HG03095 (cell line): ENCODE results near the gene ARHGAP29.
A peak's percentile ranks its signal among the peaks of the same experiment; 100 is the strongest.

Source experiments
- ATAC-seq: cut with Tn5 transposase; IDR thresholded peaks from one replicate; pipeline ENCODE4 v1.9.1; 2021; ENCODE audit warnings: moderate library complexity; ENCODE audit not compliant: unreplicated experiment

The ARHGAP29 gene

GRCh38 chr1:94237291-94238226 is at the start of gene ARHGAP29:
Gene ARHGAP29 (minus strand): TSS chr1:94237584. CDS start chr1:94231611, 5,973 bp downstream.
- peak; percentile 92 for ATAC-seq

GRCh38 chr1:94286864-94287437 is 49.6 kb upstream of the ARHGAP29 start:
- no peak for ATAC-seq

GRCh38 chr1:94285031-94285654 is 47.8 kb upstream of the ARHGAP29 start:
- no peak for ATAC-seq

GRCh38 chr1:94284476-94284875 is 47.1 kb upstream of the ARHGAP29 start:
- peak; percentile 86 for ATAC-seq

- no peak for ATAC-seq
These were observed 46.1 kb upstream of the ARHGAP29 start for GRCh38 chr1:94283462-94283861.

- no peak for ATAC-seq
These were observed 44.8 kb upstream of the ARHGAP29 start for GRCh38 chr1:94282143-94282711.

GRCh38 chr1:94281361-94282142 is 44.2 kb upstream of the ARHGAP29 start:
- ATAC-seq, result no peak

GRCh38 chr1:94280541-94280940 is 43.2 kb upstream of the ARHGAP29 start:
- no peak for ATAC-seq

- ATAC-seq, result no peak
These were observed 42.1 kb upstream of the ARHGAP29 start for GRCh38 chr1:94279462-94279861.

- no peak for ATAC-seq
These were observed 41.7 kb upstream of the ARHGAP29 start for GRCh38 chr1:94279038-94279437.

GRCh38 chr1:94276988-94277434 is 39.6 kb upstream of the ARHGAP29 start:
- no peak for ATAC-seq

- ATAC-seq, result no peak
These were observed 37.7 kb upstream of the ARHGAP29 start for GRCh38 chr1:94275083-94275482.

- no peak for ATAC-seq
These were observed 37.2 kb upstream of the ARHGAP29 start for GRCh38 chr1:94274561-94274960.

GRCh38 chr1:94273111-94273510 is 35.7 kb upstream of the ARHGAP29 start:
- no peak for ATAC-seq

GRCh38 chr1:94272388-94272787 is 35.0 kb upstream of the ARHGAP29 start:
- ATAC-seq, result no peak

GRCh38 chr1:94271373-94271772 is 34.0 kb upstream of the ARHGAP29 start:
- ATAC-seq, result no peak

- ATAC-seq, result no peak
These were observed 33.4 kb upstream of the ARHGAP29 start for GRCh38 chr1:94270801-94271203.

- no peak for ATAC-seq
These were observed 32.5 kb upstream of the ARHGAP29 start for GRCh38 chr1:94269921-94270320.

- ATAC-seq, result no peak
These were observed 28.5 kb upstream of the ARHGAP29 start for GRCh38 chr1:94265906-94266305.

GRCh38 chr1:94265011-94265422 is 27.6 kb upstream of the ARHGAP29 start:
- no peak for ATAC-seq
